A549 treated with AZD2906 at 1 μM for 4 hours (cell line): Measurements from ENCODE around the gene TSPAN32. TPM values are rescaled to one million over a fixed set of nuclear protein-coding genes. Genes with fewer than 3 reads are reported as not detected.

Source experiments
- total RNA-seq: library from RNA; stranded (reverse); fragments of 200-300 nt; extraction: Qiagen RNA extraction; gene quantifications from 5 replicates; pipeline ENCODE4 v1.2.3, GENCODE V29; 2022

TSPAN32 gene, protein sequence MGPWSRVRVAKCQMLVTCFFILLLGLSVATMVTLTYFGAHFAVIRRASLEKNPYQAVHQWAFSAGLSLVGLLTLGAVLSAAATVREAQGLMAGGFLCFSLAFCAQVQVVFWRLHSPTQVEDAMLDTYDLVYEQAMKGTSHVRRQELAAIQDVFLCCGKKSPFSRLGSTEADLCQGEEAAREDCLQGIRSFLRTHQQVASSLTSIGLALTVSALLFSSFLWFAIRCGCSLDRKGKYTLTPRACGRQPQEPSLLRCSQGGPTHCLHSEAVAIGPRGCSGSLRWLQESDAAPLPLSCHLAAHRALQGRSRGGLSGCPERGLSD
- not detected in 5 replicates for total RNA-seq

DNA sequence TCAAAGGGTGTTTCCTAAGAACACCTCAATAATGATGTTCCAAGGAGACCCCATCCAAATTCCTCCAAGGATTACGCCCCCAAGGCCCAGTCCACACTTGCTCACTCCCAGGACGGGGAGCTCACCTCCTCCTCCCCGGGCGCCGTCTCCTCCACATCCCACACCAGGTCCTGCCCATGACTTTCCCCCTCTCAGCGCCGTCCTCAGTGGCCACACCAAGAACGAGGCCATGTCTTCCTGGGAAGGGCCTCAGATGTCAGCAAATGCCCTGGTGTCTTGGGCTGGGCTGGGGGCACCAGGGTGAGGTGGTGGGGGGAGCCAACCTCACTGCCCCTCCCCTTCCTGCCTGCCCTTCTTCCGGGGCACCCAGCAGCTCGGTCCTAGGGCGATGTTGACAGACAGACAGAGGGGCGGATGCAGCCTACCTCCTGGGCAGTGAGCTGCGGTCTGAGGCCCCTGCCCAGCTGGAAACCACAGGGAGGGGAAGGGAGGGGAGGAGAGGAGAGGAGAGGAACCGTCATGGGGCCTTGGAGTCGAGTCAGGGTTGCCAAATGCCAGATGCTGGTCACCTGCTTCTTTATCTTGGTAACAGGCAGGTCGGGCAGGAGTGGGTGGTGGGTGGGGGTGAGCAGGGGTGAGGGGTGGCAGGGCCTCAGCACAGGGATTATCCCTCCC lies at the start of gene TSPAN32, which contains the start of gene C11orf21:
Gene TSPAN32, plus strand, starts transcription at position 383 of the 675 bp plus-strand sequence. Its CDS starts 137 bp downstream, at position 520.
Gene C11orf21, minus strand, starts transcription at position 288 of the 675 bp plus-strand sequence. Its CDS starts 110 bp downstream, at position 178.

GRCh38 chr11:2270322-2271076 lies 31.3 kb upstream of the TSPAN32 start, which contains the start of gene ASCL2:
Gene ASCL2 (minus strand): TSS chr11:2270588. CDS start chr11:2270332, 256 bp downstream.

Other genes starting within 250 kb of the TSPAN32 start
- gene IGF2, start 162.6 kb upstream of the TSPAN32 start, total RNA-seq: 1.7 to 2.9 TPM (median 2.4 TPM) in 5 replicates
- gene INS, start 140.8 kb upstream of the TSPAN32 start, total RNA-seq: not detected in 5 replicates
- gene TH, start 130.2 kb upstream of the TSPAN32 start, total RNA-seq: 0.06 to 0.10 TPM (median 0.08 TPM) in 4 of 5 replicates, not detected in the other
- 0.06 to 0.08 TPM in 2 of 5 replicates, not detected in the others for gene ASCL2, start 31.4 kb upstream of the TSPAN32 start, total RNA-seq
- not detected in 5 replicates for gene C11orf21, start 95 bp upstream of the TSPAN32 start, total RNA-seq
- 305 to 439 TPM (median 424 TPM) in 5 replicates for gene CD81, start 75.3 kb downstream of the TSPAN32 start, total RNA-seq
- 44.9 to 80.9 TPM (median 69.5 TPM) in 5 replicates for gene TSSC4, start 98.7 kb downstream of the TSPAN32 start, total RNA-seq
- not detected in 5 replicates for gene TRPM5, start 142.5 kb downstream of the TSPAN32 start, total RNA-seq
- 0.66 to 1.1 TPM (median 0.71 TPM) in 5 replicates for gene KCNQ1, start 143.0 kb downstream of the TSPAN32 start, total RNA-seq